Liver (tissue), 3 donors: Measurements from ENCODE around the gene EBF3.

Experiments used
- ATF3 ChIP-seq: IDR thresholded peaks from 2 replicates; pipeline ENCODE4 v1.6.1; 2016; ENCODE audit warnings: antibody characterized with exemption
- CTCF ChIP-seq: fragments of 150-350 bp; IDR thresholded peaks from 2 replicates; pipeline ENCODE4 v1.5.1; 2017; ENCODE audit warnings: improper control_type of control experiment, low read depth, low read length; ENCODE audit not compliant: missing input control
- GABPA ChIP-seq, 2 donors: IDR thresholded peaks in 1 of 2; conservative IDR thresholded peaks in 1 of 2; 2 replicates each; pipeline ENCODE4 v1.6.1; 2016; ENCODE audit warnings: antibody characterized with exemption in 2 of 2, mild to moderate bottlenecking in 1 of 2, moderate library complexity in 1 of 2
- JUND ChIP-seq, 2 donors: IDR thresholded peaks; 2 replicates each; pipeline ENCODE4 v1.6.1; 2016; ENCODE audit warnings: antibody characterized with exemption in 2 of 2
- NR2F2 ChIP-seq: IDR thresholded peaks from 2 replicates; pipeline ENCODE4 v1.6.1; 2016; ENCODE audit warnings: antibody characterized with exemption
- RAD21 ChIP-seq, 2 donors: IDR thresholded peaks; 2 replicates each; pipeline ENCODE4 v1.6.1; 2016; ENCODE audit warnings: antibody characterized with exemption in 2 of 2, mild to moderate bottlenecking in 2 of 2
- REST ChIP-seq: IDR thresholded peaks from 2 replicates; pipeline ENCODE4 v1.6.1; 2016; ENCODE audit warnings: antibody characterized with exemption, mild to moderate bottlenecking
- donor health status: healthy.
- donor health status: healthy.

- TF ChIP-seq CTCF, result no peak
- TF ChIP-seq REST, result no peak
- no peak for TF ChIP-seq ATF3
- no peak for TF ChIP-seq GABPA (IDR thresholded peaks at IDR 0.05 in 1 of 2, conservative IDR thresholded peaks at IDR 0.05 in 1 of 2)
- TF ChIP-seq NR2F2, result no peak
- no peak for TF ChIP-seq RAD21 (IDR thresholded peaks at IDR 0.05)
- TF ChIP-seq JUND (IDR thresholded peaks at IDR 0.05), result no peak
Measured at GRCh38 chr10:129893104-129894089, 70.7 kb downstream of the EBF3 start.
